Measurements from ENCODE around the gene ZBTB4. TPM values are rescaled to one million over a fixed set of nuclear protein-coding genes. Genes with fewer than 3 reads are reported as not detected.

The ZBTB4 gene
- total and polyA plus RNA-seq, 9 of the 15 experiments (the other 6 are each of a cell fraction or from before 2014, with no cell fraction given) = 0.92 to 6.9 (median 3.3) TPM

- TF ChIP-seq MTF1 (CRISPR knock-in tag; IDR thresholded peaks at IDR 0.05; ENCODE audit: borderline replicate concordance) (no peak), C11orf30 (IDR thresholded peaks at IDR 0.05; ENCODE audit: low read depth) (peak; percentile 15), ETS2 (tag; IDR thresholded peaks at IDR 0.05; ENCODE audit: borderline replicate concordance, poor library complexity, severe bottlenecking) (no peak), ZNF589 (CRISPR knock-in tag; IDR thresholded peaks at IDR 0.05; ENCODE audit: low read depth) (no peak), ELF4 (CRISPR knock-in tag; IDR thresholded peaks at IDR 0.05) (no peak), ZNF121 (CRISPR knock-in tag; conservative IDR thresholded peaks at IDR 0.05) (no peak), TSHZ1 (CRISPR knock-in tag; IDR thresholded peaks at IDR 0.05) (no peak), CCAR2 (IDR thresholded peaks at IDR 0.05; ENCODE audit: low read depth, low read length) (no peak), TEAD2 (tag; IDR thresholded peaks at IDR 0.05) (no peak), ZNF134 (CRISPR knock-in tag; conservative IDR thresholded peaks at IDR 0.05) (no peak), CREBBP (IDR thresholded peaks at IDR 0.05; ENCODE audit: low read depth, low read length) (peak; percentile 49), ZNF253 (CRISPR knock-in tag; conservative IDR thresholded peaks at IDR 0.05) (no peak), RAD21 (CRISPR knock-in tag; conservative IDR thresholded peaks at IDR 0.05 in 1 of 2, IDR thresholded peaks at IDR 0.05 in 1 of 2) (peak; percentile 35 to 64; a peak in 2 of 4 replicates), ZNF639 (CRISPR knock-in tag; conservative IDR thresholded peaks at IDR 0.05 in 1 of 2, IDR thresholded peaks at IDR 0.05 in 1 of 2) (no peak)
- TF ChIP-seq, protein P1, sequence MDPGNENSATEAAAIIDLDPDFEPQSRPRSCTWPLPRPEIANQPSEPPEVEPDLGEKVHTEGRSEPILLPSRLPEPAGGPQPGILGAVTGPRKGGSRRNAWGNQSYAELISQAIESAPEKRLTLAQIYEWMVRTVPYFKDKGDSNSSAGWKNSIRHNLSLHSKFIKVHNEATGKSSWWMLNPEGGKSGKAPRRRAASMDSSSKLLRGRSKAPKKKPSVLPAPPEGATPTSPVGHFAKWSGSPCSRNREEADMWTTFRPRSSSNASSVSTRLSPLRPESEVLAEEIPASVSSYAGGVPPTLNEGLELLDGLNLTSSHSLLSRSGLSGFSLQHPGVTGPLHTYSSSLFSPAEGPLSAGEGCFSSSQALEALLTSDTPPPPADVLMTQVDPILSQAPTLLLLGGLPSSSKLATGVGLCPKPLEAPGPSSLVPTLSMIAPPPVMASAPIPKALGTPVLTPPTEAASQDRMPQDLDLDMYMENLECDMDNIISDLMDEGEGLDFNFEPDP (CRISPR knock-in tag; IDR thresholded peaks at IDR 0.05) = no peak
- TF ChIP-seq, protein P2, sequence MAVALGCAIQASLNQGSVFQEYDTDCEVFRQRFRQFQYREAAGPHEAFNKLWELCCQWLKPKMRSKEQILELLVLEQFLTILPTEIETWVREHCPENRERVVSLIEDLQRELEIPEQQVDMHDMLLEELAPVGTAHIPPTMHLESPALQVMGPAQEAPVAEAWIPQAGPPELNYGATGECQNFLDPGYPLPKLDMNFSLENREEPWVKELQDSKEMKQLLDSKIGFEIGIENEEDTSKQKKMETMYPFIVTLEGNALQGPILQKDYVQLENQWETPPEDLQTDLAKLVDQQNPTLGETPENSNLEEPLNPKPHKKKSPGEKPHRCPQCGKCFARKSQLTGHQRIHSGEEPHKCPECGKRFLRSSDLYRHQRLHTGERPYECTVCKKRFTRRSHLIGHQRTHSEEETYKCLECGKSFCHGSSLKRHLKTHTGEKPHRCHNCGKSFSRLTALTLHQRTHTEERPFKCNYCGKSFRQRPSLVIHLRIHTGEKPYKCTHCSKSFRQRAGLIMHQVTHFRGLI (CRISPR knock-in tag; IDR thresholded peaks at IDR 0.05) = no peak
Observed at GRCh38 chr17:7483255-7484066, 4.0 kb upstream of the ZBTB4 start (continued).
